RWPE2 (cell line): Measurements from ENCODE around the gene SELPLG.

Experiments
- ATAC-seq: fragments of 200-7000 bp; cut with Tn5 transposase; 3 replicates; pipeline ENCODE4 v1.9.1; 2021; ENCODE audit warnings: low read depth
- DNase-seq: peaks from one replicate; pipeline ENCODE4 v3.0.0-alpha.2; 2020; ENCODE audit warnings: low spot score
- H3K27ac ChIP-seq: fragments of 450-650 bp; 2 replicates; pipeline ENCODE4 v1.5.1; 2017; ENCODE audit warnings: mild to moderate bottlenecking; ENCODE audit not compliant: poor library complexity, severe bottlenecking
- H3K27me3 ChIP-seq: fragments of 250-450 bp; sonication (Bioruptor Pico); 2 replicates; pipeline ENCODE4 v1.5.1; 2021; ENCODE audit warnings: mild to moderate bottlenecking, moderate library complexity; ENCODE audit not compliant: insufficient read depth, poor library complexity, severe bottlenecking
- H3K36me3 ChIP-seq: fragments of 250-450 bp; sonication (Bioruptor Pico); 2 replicates; pipeline ENCODE4 v1.5.1; 2020; ENCODE audit warnings: low read depth, mild to moderate bottlenecking, moderate library complexity
- H3K4me1 ChIP-seq: fragments of 250-450 bp; sonication (Bioruptor Pico); 2 replicates; pipeline ENCODE4 v1.5.1; 2021; ENCODE audit warnings: mild to moderate bottlenecking, moderate library complexity; ENCODE audit not compliant: insufficient read depth, poor library complexity, severe bottlenecking
- H3K4me3 ChIP-seq: fragments of 250-450 bp; sonication (Bioruptor Pico); 2 replicates; pipeline ENCODE4 v1.5.1; 2021; ENCODE audit warnings: mild to moderate bottlenecking, moderate library complexity; ENCODE audit not compliant: severe bottlenecking
- H3K9me3 ChIP-seq: fragments of 250-450 bp; sonication (Bioruptor Pico); 2 replicates; pipeline ENCODE4 v1.5.1; 2021; ENCODE audit warnings: mild to moderate bottlenecking, moderate library complexity; ENCODE audit not compliant: severe bottlenecking
- TF ChIP-seq, protein P1 (sequence below): fragments of 450-650 bp; IDR thresholded peaks from one replicate; pipeline ENCODE4 v1.5.1; 2017; ENCODE audit warnings: mild to moderate bottlenecking, moderate library complexity; ENCODE audit not compliant: poor library complexity, severe bottlenecking

Gene SELPLG

DNA sequence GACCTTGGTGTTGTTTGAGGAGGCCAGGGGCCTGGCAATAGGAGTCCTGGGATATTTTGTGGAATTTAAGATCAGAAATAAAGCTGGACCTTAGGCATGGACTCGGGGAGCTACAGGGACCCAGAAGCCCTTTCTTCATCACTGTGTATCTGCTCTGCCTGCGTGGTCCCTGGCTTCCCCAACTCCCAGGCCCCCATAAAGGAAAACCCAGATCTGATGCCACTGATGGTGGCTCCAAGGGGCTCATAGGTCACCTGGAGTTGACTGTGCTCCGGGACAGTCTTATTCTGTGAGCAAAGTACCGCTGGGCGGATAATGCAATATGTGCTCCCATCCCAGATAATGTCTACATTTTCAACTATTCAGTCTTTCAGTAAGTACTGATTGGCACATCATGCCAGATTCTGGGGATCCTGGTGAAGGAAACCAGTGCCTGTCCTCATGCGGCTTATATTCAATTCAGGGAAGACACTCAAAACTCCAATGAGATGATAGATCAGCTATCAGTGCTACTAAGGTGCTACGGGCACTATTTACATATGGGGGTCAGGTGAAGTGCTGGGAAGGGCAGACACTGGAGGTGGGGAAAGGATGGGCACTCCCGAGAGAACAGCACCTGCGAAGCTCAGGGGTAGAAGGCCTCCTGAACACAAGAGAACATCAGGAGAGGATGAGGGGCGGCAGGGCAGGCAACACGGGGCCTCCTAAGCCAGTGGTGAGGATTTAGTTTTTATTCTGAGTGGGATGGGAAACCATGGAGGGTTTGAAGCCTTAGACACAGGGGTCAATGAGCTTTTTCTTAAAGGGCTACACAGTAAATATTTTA, 5.5 kb upstream of the SELPLG start:
- TF ChIP-seq, protein P1, sequence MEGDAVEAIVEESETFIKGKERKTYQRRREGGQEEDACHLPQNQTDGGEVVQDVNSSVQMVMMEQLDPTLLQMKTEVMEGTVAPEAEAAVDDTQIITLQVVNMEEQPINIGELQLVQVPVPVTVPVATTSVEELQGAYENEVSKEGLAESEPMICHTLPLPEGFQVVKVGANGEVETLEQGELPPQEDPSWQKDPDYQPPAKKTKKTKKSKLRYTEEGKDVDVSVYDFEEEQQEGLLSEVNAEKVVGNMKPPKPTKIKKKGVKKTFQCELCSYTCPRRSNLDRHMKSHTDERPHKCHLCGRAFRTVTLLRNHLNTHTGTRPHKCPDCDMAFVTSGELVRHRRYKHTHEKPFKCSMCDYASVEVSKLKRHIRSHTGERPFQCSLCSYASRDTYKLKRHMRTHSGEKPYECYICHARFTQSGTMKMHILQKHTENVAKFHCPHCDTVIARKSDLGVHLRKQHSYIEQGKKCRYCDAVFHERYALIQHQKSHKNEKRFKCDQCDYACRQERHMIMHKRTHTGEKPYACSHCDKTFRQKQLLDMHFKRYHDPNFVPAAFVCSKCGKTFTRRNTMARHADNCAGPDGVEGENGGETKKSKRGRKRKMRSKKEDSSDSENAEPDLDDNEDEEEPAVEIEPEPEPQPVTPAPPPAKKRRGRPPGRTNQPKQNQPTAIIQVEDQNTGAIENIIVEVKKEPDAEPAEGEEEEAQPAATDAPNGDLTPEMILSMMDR, result no peak
- no peaks in the 10 kb centered on the region for H3K9me3 ChIP-seq
- DNase-seq, result no peak
- H3K27me3 ChIP-seq, result no peaks in the 10 kb centered on the region
- no peak for ATAC-seq
- H3K4me1 ChIP-seq, result peaks cover 8% of the 10 kb centered on the region
- no peak overlapping the region for H3K4me3 ChIP-seq
- no peak overlapping the region for H3K27ac ChIP-seq
- no peaks in the 10 kb centered on the region for H3K36me3 ChIP-seq

- Histone ChIP-seq H3K9me3 (no peaks in the 10 kb centered on the region), H3K4me3 (no peak overlapping the region), H3K4me1 (peaks cover 6% of the 10 kb centered on the region), H3K36me3 (no peaks in the 10 kb centered on the region), H3K27ac (no peak overlapping the region), H3K27me3 (no peaks in the 10 kb centered on the region)
- no peak for DNase-seq
- no peak for ATAC-seq
- TF ChIP-seq, protein P1, result no peak
Observed at GRCh38 chr12:108638141-108638827, 4.6 kb upstream of the SELPLG start.

DNA sequence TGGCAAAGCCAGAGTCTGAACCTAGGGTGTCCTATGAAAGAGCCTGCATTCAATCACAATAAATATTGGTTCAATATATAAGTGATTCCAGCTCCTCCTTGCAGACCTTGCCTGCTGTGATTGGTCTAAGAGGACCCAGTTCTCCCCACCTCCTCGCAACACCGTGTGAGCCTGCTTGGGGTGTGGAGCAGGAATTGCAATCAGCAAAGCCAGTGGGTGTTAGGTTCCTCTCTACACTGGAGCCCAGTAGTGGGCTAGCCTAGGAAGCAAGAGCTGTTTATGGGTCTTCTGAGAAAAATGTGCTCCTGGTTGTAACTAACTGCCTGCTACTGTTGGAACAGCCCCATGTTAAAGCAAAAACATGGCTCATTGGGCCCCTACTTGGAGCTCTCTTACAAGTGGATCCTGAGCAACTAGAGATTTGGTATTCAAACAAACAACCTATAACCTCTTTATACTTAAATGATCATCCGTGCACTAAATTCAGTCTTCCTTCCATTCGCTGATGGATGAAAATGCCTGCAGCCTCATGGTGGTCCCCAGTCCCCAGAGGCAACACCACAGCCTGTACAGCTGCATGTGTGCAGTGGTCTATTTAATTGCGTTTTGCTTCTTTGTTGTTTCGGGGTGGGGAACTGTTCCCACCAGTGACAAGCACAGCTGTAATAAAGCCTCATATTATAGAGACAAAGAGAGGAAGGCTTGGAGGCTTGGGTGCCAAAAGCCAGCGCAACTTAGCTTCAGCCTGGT, 3.7 kb upstream of the SELPLG start:
- no peak for ATAC-seq
- TF ChIP-seq, protein P1, result no peak
- Histone ChIP-seq H3K36me3 (no peaks in the 10 kb centered on the region), H3K27me3 (no peaks in the 10 kb centered on the region), H3K4me3 (no peak overlapping the region), H3K9me3 (no peaks in the 10 kb centered on the region), H3K27ac (no peak overlapping the region), H3K4me1 (peaks cover 6% of the 10 kb centered on the region)
- DNase-seq, result no peak

GRCh38 chr12:108635997-108636808, 2.5 kb upstream of the SELPLG start:
- H3K27ac ChIP-seq, result no peak overlapping the region
- H3K27me3 ChIP-seq, result no peaks in the 10 kb centered on the region
- H3K4me1 ChIP-seq, result peaks cover 12% of the 10 kb centered on the region
- no peaks in the 10 kb centered on the region for H3K36me3 ChIP-seq
- no peaks in the 10 kb centered on the region for H3K9me3 ChIP-seq
- H3K4me3 ChIP-seq, result no peak overlapping the region
- TF ChIP-seq, protein P1, result no peak
- ATAC-seq, result no peak
- no peak for DNase-seq
